Peyer's patch (tissue), 4 donors: Measurements from ENCODE around the gene FOXL1. TPM values are rescaled to one million over a fixed set of nuclear protein-coding genes. Genes with fewer than 3 reads are reported as not detected.
A peak's percentile ranks its signal among the peaks of the same experiment; 100 is the strongest.

Experiments
- DNase-seq, 3 donors: peaks; one replicate each; pipeline ENCODE4 v3.0.0-alpha.2; 2017 to 2019
- H3K27ac ChIP-seq, 4 donors: fragments of 200-600 bp; sonication (generic); one replicate each; pipeline ENCODE4 v1.5.1; 2016 to 2019
- H3K27me3 ChIP-seq, 2 donors: fragments of 200-600 bp; sonication (generic); one replicate each; pipeline ENCODE4 v1.5.1; 2019
- H3K36me3 ChIP-seq, 3 donors: fragments of 200-600 bp; sonication (generic); one replicate each; pipeline ENCODE4 v1.5.1; 2016 to 2019
- H3K4me1 ChIP-seq, 4 donors: fragments of 200-600 bp; sonication (generic); one replicate each; pipeline ENCODE4 v1.5.1; 2016 to 2019
- H3K4me3 ChIP-seq, 4 donors: fragments of 200-600 bp; sonication (generic); 1 replicate in 3 of 4; 2 replicates in 1 of 4; pipeline ENCODE4 v1.5.1; 2016 to 2019; ENCODE audit warnings: mild to moderate bottlenecking in 1 of 4
- H3K9me3 ChIP-seq, 4 donors: fragments of 200-600 bp; sonication (generic); one replicate each; pipeline ENCODE4 v1.5.1; 2016 to 2019; ENCODE audit warnings: mild to moderate bottlenecking in 1 of 4
- CTCF ChIP-seq, 6 experiments: fragments of 450-650 bp in 4 of 6; fragments of 200-600 bp in 2 of 6; sonication (generic) in 1 of 6; IDR thresholded peaks; one replicate each; pipeline ENCODE4 v1.5.1; 2017 to 2019; ENCODE audit warnings: antibody characterized with exemption in 6 of 6, mild to moderate bottlenecking in 3 of 6, moderate library complexity in 1 of 6
- POLR2A ChIP-seq, 2 donors: fragments of 450-650 bp; IDR thresholded peaks; one replicate each; pipeline ENCODE4 v1.5.1; 2017; ENCODE audit warnings: antibody characterized with exemption in 2 of 2, mild to moderate bottlenecking in 2 of 2, moderate library complexity in 2 of 2
- total RNA-seq, 4 donors: library from RNA; depleted of rRNA; stranded (reverse); fragments of >200 nt; gene quantifications; one replicate each; pipeline ENCODE4 v1.1.0, GENCODE V29; 2016

Gene FOXL1
- total RNA-seq, 4 donors from 2014 or later, result 2.0 to 12.4 (median 3.0) TPM

GRCh38 chr16:86616906-86617305, 38.6 kb downstream of the FOXL1 start:
- no peaks in the 10 kb centered on the region for H3K4me1 ChIP-seq
- no peak for DNase-seq
- TF ChIP-seq POLR2A (IDR thresholded peaks at IDR 0.05) (no peak), CTCF (IDR thresholded peaks at IDR 0.05) (no peak)

GRCh38 chr16:86618431-86619238, 40.3 kb downstream of the FOXL1 start:
- no peak for DNase-seq
- H3K27me3 ChIP-seq, result no peaks in the 10 kb centered on the region
- H3K9me3 ChIP-seq, result no peaks in the 10 kb centered on the region
- no peaks in the 10 kb centered on the region for H3K4me1 ChIP-seq
- peak overlapping the region in 2 of 4 donors; percentile 8 to 30 for H3K4me3 ChIP-seq
- H3K27ac ChIP-seq, result no peak overlapping the region
- TF ChIP-seq CTCF (IDR thresholded peaks at IDR 0.05) (no peak), POLR2A (IDR thresholded peaks at IDR 0.05) (no peak)
- H3K36me3 ChIP-seq, result no peaks in the 10 kb centered on the region

More at GRCh38 chr16:86616906-86617305, 38.6 kb downstream of the FOXL1 start:
- Histone ChIP-seq H3K9me3 (no peaks in the 10 kb centered on the region), H3K4me3 (no peak overlapping the region), H3K36me3 (no peaks in the 10 kb centered on the region), H3K27ac (no peak overlapping the region), H3K27me3 (no peaks in the 10 kb centered on the region)

GRCh38 chr16:86619239-86619794, 41.0 kb downstream of the FOXL1 start:
- Histone ChIP-seq H3K27ac (no peak overlapping the region), H3K36me3 (no peaks in the 10 kb centered on the region), H3K4me3 (peak overlapping the region in 1 of 4 donors; percentile 30), H3K4me1 (no peaks in the 10 kb centered on the region), H3K9me3 (no peaks in the 10 kb centered on the region), H3K27me3 (no peaks in the 10 kb centered on the region)
- no peak for TF ChIP-seq POLR2A (IDR thresholded peaks at IDR 0.05)
- TF ChIP-seq CTCF (IDR thresholded peaks at IDR 0.05), result no peak
- no peak for DNase-seq

GRCh38 chr16:86620184-86620583, 41.8 kb downstream of the FOXL1 start:
- no peak overlapping the region for H3K4me3 ChIP-seq
- H3K9me3 ChIP-seq, result no peaks in the 10 kb centered on the region
- DNase-seq, result no peak
- TF ChIP-seq CTCF (IDR thresholded peaks at IDR 0.05), result no peak
- no peak for TF ChIP-seq POLR2A (IDR thresholded peaks at IDR 0.05)
- H3K36me3 ChIP-seq, result no peaks in the 10 kb centered on the region
- H3K27me3 ChIP-seq, result no peaks in the 10 kb centered on the region
- no peak overlapping the region for H3K27ac ChIP-seq
- no peaks in the 10 kb centered on the region for H3K4me1 ChIP-seq

GRCh38 chr16:86621966-86622365, 43.6 kb downstream of the FOXL1 start:
- H3K27me3 ChIP-seq, result no peaks in the 10 kb centered on the region
- DNase-seq, result no peak
- H3K27ac ChIP-seq, result no peak overlapping the region
- H3K9me3 ChIP-seq, result no peaks in the 10 kb centered on the region
- no peaks in the 10 kb centered on the region for H3K4me1 ChIP-seq
- TF ChIP-seq CTCF (IDR thresholded peaks at IDR 0.05), result no peak
- TF ChIP-seq POLR2A (IDR thresholded peaks at IDR 0.05), result no peak
- no peaks in the 10 kb centered on the region for H3K36me3 ChIP-seq
- no peak overlapping the region for H3K4me3 ChIP-seq
